GM18867 (cell line): ENCODE results near the gene HHIPL1.

Experiments
- ATAC-seq: cut with Tn5 transposase; IDR thresholded peaks from one replicate; pipeline ENCODE4 v1.9.1; 2021; ENCODE audit warnings: mild to moderate bottlenecking, moderate library complexity; ENCODE audit not compliant: unreplicated experiment

Gene HHIPL1

DNA sequence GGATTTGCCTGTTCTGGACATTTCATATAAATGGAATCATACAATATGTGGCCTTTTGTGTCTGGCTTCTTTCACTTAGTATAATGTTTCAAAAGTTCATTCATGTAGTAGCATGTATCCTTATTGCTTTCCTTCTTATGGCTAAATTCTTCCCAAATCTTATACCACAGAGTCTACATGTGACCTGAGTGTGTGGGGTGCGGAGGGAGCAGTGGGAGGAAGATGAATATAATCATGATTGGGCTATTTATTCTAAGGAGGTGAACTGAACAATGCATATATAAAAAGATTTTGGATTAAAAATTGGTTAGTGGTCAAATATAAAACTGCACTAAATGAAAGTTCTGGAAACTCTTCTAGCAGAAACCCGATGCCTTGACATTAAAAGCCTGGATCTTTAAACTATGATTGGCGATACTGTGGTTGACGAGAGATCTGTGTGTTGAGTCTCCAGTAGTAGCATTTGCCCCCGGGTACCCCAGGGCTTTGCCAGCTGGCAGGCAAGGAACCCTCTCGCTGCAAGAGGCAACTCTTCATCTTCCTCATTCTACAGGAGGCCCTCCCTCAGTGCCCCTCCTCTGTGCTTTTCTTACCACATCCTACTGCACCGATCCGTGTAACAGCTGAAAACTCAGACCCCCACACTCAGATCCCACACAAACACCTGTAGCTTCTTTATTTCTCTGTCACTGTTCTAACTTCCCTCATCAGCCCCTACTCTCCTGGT, 41.8 kb downstream of the HHIPL1 start:
- no peak for ATAC-seq

DNA sequence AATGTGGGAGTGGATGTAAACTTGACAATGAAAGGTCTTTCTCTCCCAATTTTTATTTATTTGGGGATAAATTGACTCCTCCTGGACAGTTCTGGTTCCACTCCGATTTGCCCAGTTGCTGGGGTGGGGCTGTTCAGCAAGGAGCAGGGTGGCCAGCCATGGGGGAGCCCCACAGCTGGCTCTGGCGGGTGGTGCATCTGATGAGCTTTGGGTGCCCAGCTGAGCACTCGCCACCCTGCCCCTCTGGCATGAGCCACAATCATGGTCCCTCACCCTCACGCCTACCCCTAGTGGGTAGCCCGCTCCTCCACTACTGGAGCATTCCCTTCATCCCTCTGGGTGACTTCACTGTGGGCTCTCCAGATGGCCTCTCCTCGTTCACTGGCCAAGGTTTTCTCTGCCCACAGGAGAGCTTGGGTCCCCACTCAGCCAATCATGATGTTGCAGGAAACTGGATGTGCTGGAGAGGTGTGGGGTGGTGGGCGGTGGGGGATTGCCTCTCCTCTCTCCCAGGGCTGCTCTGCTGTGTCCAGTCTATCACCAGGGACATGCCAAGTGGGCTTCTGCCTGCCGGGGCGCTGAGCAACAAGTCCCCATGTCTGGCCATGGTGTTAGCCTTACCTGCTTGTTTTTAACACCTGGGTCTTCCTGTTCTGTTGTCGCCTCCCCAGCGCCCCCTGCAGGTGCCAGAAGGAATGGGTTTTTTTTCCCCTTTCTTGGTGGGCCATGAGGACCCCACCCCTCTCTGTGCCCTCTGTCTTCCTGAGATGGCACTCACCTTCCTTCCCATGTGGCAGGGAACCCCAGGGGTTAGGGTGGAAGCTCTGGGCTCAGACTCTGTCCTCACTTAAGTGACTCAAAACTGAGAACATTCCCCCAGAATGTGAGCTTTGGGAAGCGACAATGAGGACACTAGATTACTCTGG, 42.6 kb downstream of the HHIPL1 start:
- ATAC-seq, result no peak

DNA sequence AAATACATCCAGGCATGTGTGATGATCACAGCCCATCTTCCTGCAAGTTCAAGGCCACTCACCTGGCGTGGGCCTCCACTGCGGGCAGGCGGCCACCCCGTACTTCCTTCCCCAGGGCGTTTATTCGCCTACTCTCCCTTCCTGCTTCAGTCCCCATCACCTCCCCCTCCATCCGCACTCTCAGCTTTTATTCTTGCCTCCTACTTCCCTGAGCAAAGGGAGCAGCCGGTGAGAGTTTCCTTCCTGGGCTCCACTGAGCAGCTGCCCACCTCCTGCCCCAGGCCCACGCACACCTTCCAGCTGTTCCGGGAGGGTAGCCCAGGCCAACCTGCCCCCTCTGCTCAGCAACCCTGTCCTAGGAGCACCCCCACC, 43.3 kb downstream of the HHIPL1 start:
- no peak for ATAC-seq

DNA sequence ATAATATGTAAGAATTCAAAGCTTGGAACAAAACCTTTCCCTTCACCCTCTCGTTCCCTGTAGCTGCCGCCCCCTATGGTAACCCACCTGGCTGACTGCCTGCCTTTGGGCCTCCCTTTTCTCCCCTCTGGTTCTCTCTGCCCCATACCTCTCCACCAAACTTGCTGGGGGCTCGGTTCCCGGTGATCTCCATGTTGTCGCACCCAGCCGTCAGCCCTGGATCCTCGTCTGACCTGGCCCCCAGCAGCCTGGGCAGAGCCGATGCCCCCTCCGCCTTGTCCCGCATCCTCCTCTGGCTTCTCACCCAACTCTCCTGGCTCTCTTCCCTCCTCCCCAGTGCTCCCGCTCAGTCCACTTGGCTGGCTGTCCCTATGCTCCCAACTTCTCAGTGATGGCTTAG, 43.7 kb downstream of the HHIPL1 start:
- ATAC-seq, result no peak

DNA sequence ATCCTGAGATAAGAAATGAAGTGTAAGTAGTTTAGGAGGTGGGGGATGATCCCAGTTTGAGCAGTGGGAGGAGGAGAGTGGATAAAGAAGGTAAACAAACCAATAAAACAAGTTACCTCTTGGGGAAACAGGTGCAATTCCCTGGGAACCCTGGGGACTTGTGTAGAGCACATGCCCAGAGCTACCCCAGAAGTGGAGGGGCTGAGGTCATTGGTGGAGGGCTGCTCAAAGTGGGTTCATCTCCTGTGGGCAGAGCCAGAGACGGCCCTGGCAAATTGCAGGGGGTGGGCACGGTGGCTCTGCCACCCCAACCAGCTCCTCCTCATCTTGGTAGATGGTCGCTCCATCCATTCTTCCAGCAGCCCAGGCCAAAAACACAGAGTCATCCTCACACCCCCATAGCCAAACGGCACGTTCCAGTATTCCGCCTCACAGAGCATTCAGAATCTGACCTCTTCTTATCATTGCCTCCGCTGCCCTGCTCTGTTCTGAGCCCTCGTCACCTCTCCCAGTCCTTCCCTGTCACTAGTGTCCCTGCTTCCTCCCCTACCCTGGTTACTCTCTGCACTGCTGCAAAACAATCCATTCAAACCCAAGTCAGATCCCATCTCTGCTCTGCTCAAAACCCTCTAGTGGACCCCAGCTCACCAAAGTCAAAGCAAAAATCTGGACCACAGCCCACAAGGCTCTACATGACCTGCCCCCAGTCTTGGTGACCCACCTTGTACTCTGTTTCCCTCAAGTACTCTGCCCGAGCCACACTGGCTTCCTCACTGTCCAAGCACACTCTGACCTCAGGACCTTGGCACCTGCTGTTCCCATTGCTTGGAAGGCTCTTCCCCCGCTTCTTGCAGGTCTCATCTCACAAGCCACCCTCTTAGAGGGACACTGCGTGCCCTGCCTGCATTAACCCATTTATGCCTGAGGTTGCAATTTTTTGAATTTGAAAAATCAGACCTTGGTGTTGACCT, 44.6 kb downstream of the HHIPL1 start:
- ATAC-seq, result no peak

DNA sequence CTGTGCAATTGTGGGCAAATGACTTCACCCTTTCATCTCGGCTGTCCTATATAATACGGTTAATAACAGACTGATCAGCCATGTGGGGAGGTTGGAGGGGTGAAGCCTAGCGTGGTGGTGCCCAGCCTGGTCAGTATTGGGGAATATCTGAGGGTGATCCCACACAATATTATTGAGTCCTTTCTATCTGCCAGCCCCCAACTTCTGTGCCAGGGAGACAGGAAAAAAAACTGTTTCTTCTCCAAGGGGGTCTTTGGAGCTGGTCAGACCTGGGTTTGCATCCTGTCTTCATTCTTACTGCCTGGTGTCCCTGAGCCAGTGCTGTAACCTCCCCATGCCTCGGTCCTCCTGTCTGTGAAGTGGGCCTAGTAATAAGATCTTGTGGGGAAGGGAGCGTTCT, 45.7 kb downstream of the HHIPL1 start:
- ATAC-seq, result no peak

GRCh38 chr14:99691111-99691885, 46.4 kb downstream of the HHIPL1 start:
- no peak for ATAC-seq

GRCh38 chr14:99693918-99694317, 49.0 kb downstream of the HHIPL1 start:
- ATAC-seq, result no peak

DNA sequence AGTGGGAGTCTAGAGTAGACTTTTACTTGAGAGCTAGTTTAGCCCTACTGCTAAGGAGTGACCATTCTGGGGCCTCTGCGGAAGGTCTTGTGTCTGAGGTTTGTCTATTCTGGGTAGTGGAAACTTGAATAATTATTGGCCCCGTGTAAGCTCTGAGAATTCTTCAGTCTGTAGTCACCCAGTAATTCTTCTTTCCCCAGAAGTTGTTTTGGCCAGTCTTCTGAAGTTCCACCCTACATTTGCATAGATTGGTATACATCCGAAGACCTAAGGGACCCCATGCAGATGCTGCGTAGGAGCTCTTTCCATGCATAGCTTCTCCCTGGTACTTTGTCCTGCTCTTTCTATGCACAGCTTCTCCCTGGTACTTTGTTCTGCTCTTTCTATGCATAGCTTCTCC, 52.0 kb downstream of the HHIPL1 start:
- no peak for ATAC-seq

- no peak for ATAC-seq
These were observed 53.3 kb downstream of the HHIPL1 start for GRCh38 chr14:99698236-99698635.

- ATAC-seq, result no peak
These were observed 53.7 kb downstream of the HHIPL1 start for GRCh38 chr14:99698642-99699041.

DNA sequence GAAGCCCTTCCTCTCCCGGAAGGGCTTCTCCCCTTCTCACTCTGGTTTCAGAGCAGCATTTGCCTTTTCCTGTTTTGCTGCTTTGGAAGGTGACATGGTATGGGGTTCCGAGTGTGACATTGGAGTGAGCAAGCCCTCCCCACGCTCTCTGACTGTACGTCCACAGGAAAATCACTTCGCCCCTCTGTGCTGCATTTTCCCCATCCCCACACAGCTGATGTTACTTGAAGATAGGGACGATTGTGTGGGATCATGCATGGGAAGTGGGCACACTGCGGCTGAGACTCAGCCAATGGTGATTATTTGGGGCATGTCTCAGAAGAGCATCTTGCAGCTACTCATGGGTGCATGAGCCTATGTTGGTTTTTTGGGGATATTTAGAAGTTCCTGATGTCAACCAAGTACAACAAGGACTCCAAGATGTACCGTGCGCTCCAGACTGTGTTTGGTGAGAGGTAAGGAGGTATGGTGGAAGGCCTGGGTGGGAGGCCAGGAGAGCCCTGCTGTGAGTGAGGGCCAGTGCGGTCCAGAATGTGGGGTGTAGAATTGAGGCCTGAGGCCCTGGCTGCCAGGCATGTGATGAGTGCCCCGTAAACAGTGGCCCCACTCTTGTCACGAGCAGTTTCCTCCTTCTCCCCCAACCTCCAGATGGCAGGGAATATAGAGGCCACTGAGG, 54.3 kb downstream of the HHIPL1 start:
- no peak for ATAC-seq

DNA sequence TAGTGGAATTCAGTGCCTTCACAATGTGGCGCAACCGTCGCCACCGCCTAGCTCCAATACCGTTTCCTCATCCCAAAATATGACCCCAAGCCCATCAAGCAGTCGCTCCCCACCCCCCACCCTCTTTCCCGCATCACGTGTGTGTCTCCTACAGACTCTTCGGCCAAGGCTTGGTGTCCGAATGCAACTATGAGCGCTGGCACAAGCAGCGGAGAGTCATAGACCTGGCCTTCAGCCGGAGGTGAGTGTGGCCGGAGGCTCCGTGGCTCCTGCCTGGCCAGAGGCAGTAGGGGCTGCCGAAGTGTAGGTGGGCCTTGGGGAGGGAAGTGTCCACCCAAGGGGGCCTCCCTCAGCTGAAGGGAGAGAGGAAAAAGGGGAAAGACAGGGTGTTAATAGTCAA, 54.9 kb downstream of the HHIPL1 start:
- ATAC-seq, result no peak

- ATAC-seq, result no peak
These were observed 55.5 kb downstream of the HHIPL1 start for GRCh38 chr14:99700379-99700778.

DNA sequence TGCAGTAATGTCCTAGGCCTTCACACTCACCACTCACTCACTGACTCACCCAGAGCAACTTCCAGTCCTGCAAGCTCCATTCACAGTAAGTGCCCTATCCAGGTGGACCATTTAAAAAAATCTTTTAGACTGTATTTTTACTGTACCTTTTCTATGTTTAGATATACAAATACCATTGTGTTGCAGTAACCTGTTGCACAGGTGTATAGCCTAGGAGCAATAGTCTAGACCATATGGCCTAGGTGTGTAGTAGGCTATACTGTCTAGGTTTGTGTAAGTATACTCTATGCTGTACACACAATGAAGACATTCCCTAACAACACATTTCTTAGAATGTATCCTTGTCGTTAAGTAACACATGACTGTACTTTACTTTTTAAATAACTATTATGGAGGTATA, 56.3 kb downstream of the HHIPL1 start:
- ATAC-seq, result no peak

GRCh38 chr14:99702115-99702514, 57.2 kb downstream of the HHIPL1 start:
- no peak for ATAC-seq

- ATAC-seq, result no peak
These were observed 58.5 kb downstream of the HHIPL1 start for GRCh38 chr14:99703381-99703780.

GRCh38 chr14:99704037-99704436, 59.1 kb downstream of the HHIPL1 start:
- no peak for ATAC-seq

GRCh38 chr14:99706107-99706900, 61.4 kb downstream of the HHIPL1 start:
- ATAC-seq, result no peak
